ENCODE measurements around the gene SAPCD2. TPM values are rescaled to one million over a fixed set of nuclear protein-coding genes. Genes with fewer than 3 reads are reported as not detected.

Gene SAPCD2
- total RNA-seq, 1 donor from 2014 or later = 15.3 TPM

- H3K4me3 Mint-ChIP-seq (ENCODE audit: low read depth) = peak overlapping the region; percentile 57
- no peak for TF ChIP-seq CTCF (IDR thresholded peaks at IDR 0.05; ENCODE audit: unreplicated experiment)
- H3K4me1 Mint-ChIP-seq (ENCODE audit: low read depth) = peaks cover 10% of the 10 kb centered on the region
- no peak overlapping the region for H3K27ac Mint-ChIP-seq
- peaks cover 6% of the 10 kb centered on the region for H3K27me3 Mint-ChIP-seq
- H3K36me3 Mint-ChIP-seq (ENCODE audit: insufficient read depth) = peaks cover 1% of the 10 kb centered on the region
- no peaks in the 10 kb centered on the region for H3K9me3 Mint-ChIP-seq (ENCODE audit: low read depth)
- no peak for DNase-seq (ENCODE audit: low spot score, unreplicated experiment)
Observed at GRCh38 chr9:137068539-137069507, 1.5 kb downstream of the SAPCD2 start.

- peak; percentile 74 for DNase-seq (ENCODE audit: low spot score, unreplicated experiment)
- Mint-ChIP-seq H3K27me3 (no peaks in the 10 kb centered on the region), H3K9me3 (ENCODE audit: low read depth) (no peaks in the 10 kb centered on the region), H3K4me3 (ENCODE audit: low read depth) (peak overlapping the region; percentile 64), H3K27ac (no peak overlapping the region), H3K36me3 (ENCODE audit: insufficient read depth) (peaks cover 1% of the 10 kb centered on the region), H3K4me1 (ENCODE audit: low read depth) (peaks cover 10% of the 10 kb centered on the region)
- peak; percentile 70 for TF ChIP-seq CTCF (IDR thresholded peaks at IDR 0.05; ENCODE audit: unreplicated experiment)
Observed at GRCh38 chr9:137067860-137068538, 2.4 kb downstream of the SAPCD2 start.

- no peak for DNase-seq (ENCODE audit: low spot score, unreplicated experiment)
- no peak for TF ChIP-seq CTCF (IDR thresholded peaks at IDR 0.05; ENCODE audit: unreplicated experiment)
- peaks cover 3% of the 10 kb centered on the region for H3K27me3 Mint-ChIP-seq
- H3K9me3 Mint-ChIP-seq (ENCODE audit: low read depth) = no peaks in the 10 kb centered on the region
- H3K36me3 Mint-ChIP-seq (ENCODE audit: insufficient read depth) = peaks cover 1% of the 10 kb centered on the region
- peaks cover 8% of the 10 kb centered on the region for H3K4me1 Mint-ChIP-seq (ENCODE audit: low read depth)
- no peak overlapping the region for H3K4me3 Mint-ChIP-seq (ENCODE audit: low read depth)
- H3K27ac Mint-ChIP-seq = no peak overlapping the region
Observed at GRCh38 chr9:137066096-137066861, 4.1 kb downstream of the SAPCD2 start.

- Mint-ChIP-seq H3K27me3 (peaks cover 7% of the 10 kb centered on the region), H3K4me1 (ENCODE audit: low read depth) (peaks cover 3% of the 10 kb centered on the region), H3K36me3 (ENCODE audit: insufficient read depth) (peaks cover 1% of the 10 kb centered on the region), H3K9me3 (ENCODE audit: low read depth) (no peaks in the 10 kb centered on the region), H3K27ac (no peak overlapping the region), H3K4me3 (ENCODE audit: low read depth) (no peak overlapping the region)
- TF ChIP-seq CTCF (IDR thresholded peaks at IDR 0.05; ENCODE audit: unreplicated experiment) = no peak
- DNase-seq (ENCODE audit: low spot score, unreplicated experiment) = no peak
Observed at GRCh38 chr9:137065336-137065967, 4.9 kb downstream of the SAPCD2 start.

- Mint-ChIP-seq H3K4me1 (ENCODE audit: low read depth) (peaks cover 3% of the 10 kb centered on the region), H3K4me3 (ENCODE audit: low read depth) (no peak overlapping the region), H3K36me3 (ENCODE audit: insufficient read depth) (peaks cover 1% of the 10 kb centered on the region), H3K9me3 (ENCODE audit: low read depth) (no peaks in the 10 kb centered on the region), H3K27me3 (peaks cover 7% of the 10 kb centered on the region), H3K27ac (no peak overlapping the region)
- no peak for DNase-seq (ENCODE audit: low spot score, unreplicated experiment)
- TF ChIP-seq CTCF (IDR thresholded peaks at IDR 0.05; ENCODE audit: unreplicated experiment) = no peak
Observed at GRCh38 chr9:137064880-137065164, 5.5 kb downstream of the SAPCD2 start.
